Fibroblast of skin of scalp (primary cell): Measurements from ENCODE around the gene LPIN1.

ENCODE experiments used
- DNase-seq: peaks from one replicate; pipeline ENCODE4 v3.0.0-alpha.2; 2013

LPIN1 gene

GRCh38 chr2:11764359-11764758 lies 17.9 kb downstream of the LPIN1 start:
- DNase-seq: no peak

- DNase-seq: no peak
Observed at GRCh38 chr2:11764920-11765319, 18.5 kb downstream of the LPIN1 start.

- DNase-seq: no peak
Observed at GRCh38 chr2:11765501-11765900, 19.1 kb downstream of the LPIN1 start.

- DNase-seq: no peak
Observed at GRCh38 chr2:11766016-11766415, 19.6 kb downstream of the LPIN1 start.

- no peak for DNase-seq
Observed at GRCh38 chr2:11767779-11768178, 21.3 kb downstream of the LPIN1 start.

GRCh38 chr2:11768946-11769345 lies 22.5 kb downstream of the LPIN1 start:
- no peak for DNase-seq

GRCh38 chr2:11769516-11769915 lies 23.1 kb downstream of the LPIN1 start:
- no peak for DNase-seq

- DNase-seq: no peak
Observed at GRCh38 chr2:11770531-11771188, 24.2 kb downstream of the LPIN1 start.

GRCh38 chr2:11771971-11772615 lies 25.7 kb downstream of the LPIN1 start:
- no peak for DNase-seq

- no peak for DNase-seq
Observed at GRCh38 chr2:11773111-11773510, 26.7 kb downstream of the LPIN1 start.

- peak; percentile 53 for DNase-seq
Observed at GRCh38 chr2:11773747-11774525, 27.5 kb downstream of the LPIN1 start.

GRCh38 chr2:11774600-11774999 lies 28.2 kb downstream of the LPIN1 start:
- DNase-seq: peak; percentile 7

GRCh38 chr2:11775384-11775783 lies 29.0 kb downstream of the LPIN1 start:
- peak; percentile 53 for DNase-seq

GRCh38 chr2:11777066-11777782 lies 30.8 kb downstream of the LPIN1 start:
- no peak for DNase-seq

- no peak for DNase-seq
Observed at GRCh38 chr2:11777886-11778415, 31.5 kb downstream of the LPIN1 start.

- no peak for DNase-seq
Observed at GRCh38 chr2:11778416-11778815, 32.0 kb downstream of the LPIN1 start.

- DNase-seq: peak; percentile 69
Observed at GRCh38 chr2:11778923-11779757, 32.7 kb downstream of the LPIN1 start.

- no peak for DNase-seq
Observed at GRCh38 chr2:11781602-11782001, 35.2 kb downstream of the LPIN1 start.

GRCh38 chr2:11784280-11784679 lies 37.8 kb downstream of the LPIN1 start:
- DNase-seq: no peak

- DNase-seq: peak; percentile 60
Observed at GRCh38 chr2:11784747-11785610, 38.5 kb downstream of the LPIN1 start.

- no peak for DNase-seq
Observed at GRCh38 chr2:11785611-11785940, 39.1 kb downstream of the LPIN1 start.
